Stimulated activated CD4-positive, alpha-beta T cell treated with anti-CD3 and anti-CD28 coated beads, Interleukin-4, amount 100 ng/mL, for 4 hours (primary cell): ENCODE data around the gene SRPK2.
"Not testable (repeated sequence)": the region's sequence is repeated elsewhere in the genome, so short reads cannot be mapped to it uniquely, and the experiment has no call there.

Source experiments
- DNase-seq, 2 experiments: peaks; one replicate each; pipeline ENCODE4 v3.0.0-alpha.2; 2020

Gene SRPK2

DNA sequence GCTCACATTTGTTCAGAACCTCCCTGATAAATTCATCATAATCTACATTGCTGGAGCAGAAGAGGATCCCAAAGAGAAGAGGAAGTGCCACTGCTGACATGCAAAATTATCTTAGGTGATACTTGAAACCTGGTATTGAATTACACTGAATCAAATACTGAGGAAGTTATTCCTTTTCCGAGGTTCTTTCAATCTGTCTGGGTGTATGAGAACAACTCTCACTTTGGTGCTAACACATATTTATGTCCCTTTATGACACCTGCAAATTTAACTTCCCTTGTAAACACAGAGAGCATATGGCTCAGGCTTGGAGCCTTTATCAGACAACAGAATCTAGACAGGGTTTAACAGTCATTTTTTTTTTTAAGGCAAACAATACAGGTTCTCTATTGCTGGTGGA, 131.4 kb downstream of the SRPK2 start:
- no peak for DNase-seq

DNA sequence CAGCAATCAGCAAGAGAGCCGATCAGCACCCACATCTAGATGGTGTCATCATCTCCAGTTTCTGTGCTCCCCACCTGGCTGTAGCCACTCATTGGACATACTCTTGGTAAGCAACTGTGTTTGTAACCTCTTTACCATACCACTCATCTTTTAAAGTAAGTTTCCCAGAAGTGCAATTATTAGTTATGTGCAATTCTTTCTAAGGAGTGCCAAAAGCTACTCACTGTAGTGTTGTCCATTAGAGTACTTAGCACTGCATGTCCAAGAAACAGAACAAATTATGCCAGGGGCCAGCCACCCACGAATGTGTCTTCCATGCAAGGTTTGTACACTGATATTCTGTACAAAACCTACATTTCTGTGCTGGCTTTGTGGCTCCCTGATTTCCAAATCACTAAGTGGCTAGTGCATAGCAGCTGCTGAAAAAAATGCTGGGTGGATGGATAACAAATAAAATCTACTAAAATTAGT, 131.9 kb downstream of the SRPK2 start:
- DNase-seq, result no peak

GRCh38 chr7:105250706-105251105, 138.0 kb downstream of the SRPK2 start:
- DNase-seq, result no peak

DNA sequence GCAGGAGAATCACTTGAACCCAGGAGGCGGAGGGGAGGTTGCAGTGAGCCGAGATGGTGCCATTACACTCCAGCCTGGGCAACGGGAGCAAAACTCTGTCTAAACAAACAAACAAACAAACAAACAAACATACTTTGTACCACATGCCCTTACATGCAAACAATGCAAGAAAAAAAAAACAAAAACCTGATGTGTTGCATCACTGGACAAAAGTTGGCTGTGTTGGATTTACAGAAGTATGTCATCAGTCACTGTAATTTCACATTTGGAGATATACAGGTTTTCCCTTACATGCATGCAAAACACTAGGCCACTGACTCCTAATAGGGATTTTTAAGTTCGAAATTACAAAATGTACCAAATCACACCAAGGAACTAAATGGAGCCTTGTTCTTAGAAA, 138.5 kb downstream of the SRPK2 start:
- DNase-seq, result no peak

- DNase-seq, result no peak
Observed at GRCh38 chr7:105249216-105249615, 139.5 kb downstream of the SRPK2 start.

- DNase-seq, result no peak
Observed at GRCh38 chr7:105246679-105247078, 142.0 kb downstream of the SRPK2 start.

DNA sequence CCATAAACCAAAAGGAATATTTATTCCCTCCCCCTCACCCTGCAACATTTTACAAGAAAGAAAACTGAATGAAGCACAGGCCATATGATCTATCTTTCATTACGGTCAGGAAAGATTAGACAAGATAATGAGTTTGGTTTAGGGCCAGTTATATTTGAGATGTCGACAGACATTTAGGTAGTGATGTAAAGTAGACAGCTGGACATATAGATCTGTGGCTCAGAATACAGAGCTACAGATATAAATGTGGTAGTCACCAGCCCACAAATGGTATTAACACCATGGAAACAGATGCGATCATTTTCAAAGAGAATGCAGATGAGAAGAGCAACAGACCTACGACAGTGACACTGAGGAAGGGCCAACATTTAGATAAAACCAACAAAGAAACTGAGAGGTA, 142.5 kb downstream of the SRPK2 start:
- DNase-seq, result no peak

- no peak for DNase-seq
Observed at GRCh38 chr7:105245398-105246114, 143.2 kb downstream of the SRPK2 start.

- no peak for DNase-seq
Observed at GRCh38 chr7:105244594-105244993, 144.1 kb downstream of the SRPK2 start.

DNA sequence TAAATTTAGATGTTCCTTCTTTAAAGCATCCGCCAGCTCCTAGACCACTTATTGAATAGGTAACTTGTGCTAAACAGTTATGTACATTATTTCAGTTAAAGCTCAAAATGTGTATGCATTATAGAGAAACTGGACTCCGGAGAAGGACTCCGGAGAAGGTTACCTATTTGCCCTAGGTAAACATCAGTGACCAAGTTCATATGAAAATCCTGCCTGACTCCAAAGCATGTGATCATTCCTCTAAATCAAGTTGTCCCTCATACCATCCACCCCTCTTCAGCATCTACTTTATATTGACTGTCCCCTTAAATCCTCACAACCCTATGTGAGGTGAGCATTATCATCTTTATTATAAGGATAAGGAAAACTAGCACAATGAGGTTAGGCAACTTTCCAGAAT, 147.5 kb downstream of the SRPK2 start:
- DNase-seq, result no peak

DNA sequence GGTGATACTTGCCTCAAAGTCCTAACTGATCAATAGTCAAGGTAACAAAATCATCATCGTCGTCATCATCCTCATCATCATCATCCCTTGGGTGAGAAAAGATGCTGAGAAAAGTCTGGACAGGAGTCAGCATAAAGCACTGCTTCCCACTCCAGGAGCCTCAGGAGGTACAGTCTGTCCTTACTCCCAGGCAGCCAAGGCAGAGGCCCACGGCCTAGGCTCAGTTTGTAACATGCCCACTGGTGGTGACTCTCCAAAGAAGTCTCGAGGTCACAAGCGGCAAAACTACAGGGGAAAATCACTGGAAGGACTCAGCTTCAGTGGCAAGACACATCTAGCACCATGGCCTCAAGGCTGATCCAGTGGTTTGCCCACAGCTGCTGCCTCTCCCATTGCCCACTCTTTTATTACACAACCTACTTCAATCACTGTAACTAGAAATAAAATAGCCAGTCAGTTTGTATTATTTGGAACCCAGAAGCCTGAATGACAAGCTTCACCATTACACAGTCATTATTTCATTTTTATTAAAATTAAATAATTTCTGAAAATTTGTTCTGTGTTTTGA, 150.4 kb downstream of the SRPK2 start:
- DNase-seq, result no peak

DNA sequence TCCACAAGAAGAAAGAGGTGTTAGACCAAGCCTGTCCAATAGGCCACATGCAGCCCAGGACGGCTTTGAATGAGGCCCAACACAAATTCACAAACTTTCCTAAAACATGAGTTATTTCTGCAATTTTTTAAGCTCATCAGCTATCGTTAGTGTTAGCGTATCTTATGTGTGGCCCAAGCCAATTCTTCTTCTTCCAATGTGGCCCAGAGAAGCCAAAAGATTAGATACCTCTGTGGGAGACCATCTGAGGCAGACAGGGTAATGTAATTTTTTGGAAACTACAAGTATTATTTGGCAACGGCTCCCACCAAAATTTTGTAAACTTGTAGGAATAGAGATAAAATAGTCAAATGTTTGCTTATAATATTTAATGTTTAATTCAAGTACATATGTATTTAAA, 153.8 kb downstream of the SRPK2 start:
- DNase-seq, result no peak

- DNase-seq, result not testable (repeated sequence)
Observed at GRCh38 chr7:105232829-105233291, 155.9 kb downstream of the SRPK2 start.

GRCh38 chr7:105230486-105230885, 158.2 kb downstream of the SRPK2 start:
- DNase-seq, result no peak

DNA sequence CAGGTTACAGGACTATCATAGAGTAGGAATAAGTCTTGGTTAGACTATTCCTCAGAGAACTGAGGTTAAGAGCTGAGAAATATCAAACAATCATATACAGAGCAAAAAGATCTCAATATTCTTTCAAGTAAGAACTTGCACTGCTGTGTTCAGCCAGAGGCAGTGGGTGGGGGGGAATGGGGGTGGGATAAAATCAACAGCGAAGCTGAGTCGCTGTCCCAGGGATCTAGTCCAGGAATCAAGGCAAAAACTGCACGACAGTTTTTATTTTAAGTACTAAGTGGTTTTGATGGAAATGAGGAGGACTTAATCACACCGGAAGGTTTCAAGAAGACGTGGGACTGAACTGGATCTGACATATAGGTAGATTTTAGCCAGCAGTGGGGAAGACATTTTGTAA, 159.1 kb downstream of the SRPK2 start:
- DNase-seq, result no peak

- DNase-seq, result no peak
Observed at GRCh38 chr7:105228555-105228954, 160.2 kb downstream of the SRPK2 start.

- no peak for DNase-seq
Observed at GRCh38 chr7:105227391-105227790, 161.3 kb downstream of the SRPK2 start.

GRCh38 chr7:105224884-105225651, 163.7 kb downstream of the SRPK2 start:
- no peak for DNase-seq

- no peak for DNase-seq
Observed at GRCh38 chr7:105222953-105223352, 165.8 kb downstream of the SRPK2 start.

- no peak for DNase-seq
Observed at GRCh38 chr7:105219771-105220160, 169.0 kb downstream of the SRPK2 start.

DNA sequence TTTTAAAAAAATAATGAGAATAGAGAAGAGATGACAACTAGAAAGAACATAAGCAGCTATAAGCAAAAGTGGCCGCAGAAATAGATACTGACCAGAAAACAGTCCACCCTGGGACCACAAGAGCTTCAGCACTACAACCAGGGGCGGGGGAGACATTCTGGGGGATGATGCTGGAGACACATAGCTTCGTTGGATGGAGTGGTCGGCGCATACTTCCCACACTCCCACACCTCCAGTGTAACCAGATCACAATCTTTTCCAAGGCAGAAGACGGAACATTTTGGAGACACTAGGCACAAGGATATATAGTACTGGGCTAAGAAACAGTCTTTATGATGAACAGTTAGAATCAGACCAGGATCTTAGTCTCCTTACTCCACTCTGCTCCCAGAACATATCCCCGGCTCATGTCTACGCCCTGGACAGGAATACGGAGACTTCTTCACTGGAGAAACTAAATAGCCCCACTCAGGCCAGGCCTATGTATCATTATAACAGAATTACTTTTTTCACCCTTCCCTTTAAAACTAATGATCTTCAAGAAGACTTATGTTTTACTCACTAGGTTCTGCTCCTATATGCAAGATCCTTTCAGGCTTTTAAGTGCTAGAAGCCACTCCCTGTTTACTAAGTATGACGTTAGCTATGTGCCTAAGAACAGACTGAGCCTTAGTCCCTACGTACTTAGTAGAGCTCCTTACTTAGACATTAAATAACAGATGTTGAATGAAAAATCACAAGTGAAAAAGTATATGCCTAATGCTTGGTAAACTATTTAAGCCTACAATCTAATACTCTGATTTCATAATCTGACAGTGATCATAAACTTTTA, 169.6 kb downstream of the SRPK2 start:
- no peak for DNase-seq

DNA sequence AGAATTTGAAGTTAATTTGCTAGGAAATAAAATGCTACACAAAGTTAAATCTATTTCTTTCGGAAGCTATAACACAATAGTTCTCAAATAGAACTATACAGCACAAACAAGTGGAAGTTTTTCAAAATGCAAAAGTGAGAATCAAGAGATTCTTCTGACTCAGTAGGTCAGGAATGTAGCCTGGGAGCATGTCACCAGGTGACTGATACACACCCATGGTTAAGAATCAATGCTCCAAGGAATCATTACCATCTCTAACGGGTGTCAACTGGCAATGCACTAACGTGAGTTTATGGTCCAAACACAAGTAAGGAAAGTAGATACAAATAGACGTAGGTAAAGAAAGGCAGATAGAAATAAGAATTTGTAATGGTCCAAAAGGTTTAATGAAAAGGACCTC, 170.5 kb downstream of the SRPK2 start:
- DNase-seq, result no peak

GRCh38 chr7:105216786-105217185, 171.9 kb downstream of the SRPK2 start:
- no peak for DNase-seq
